A549 (cell line): Measurements from ENCODE around the gene CACTIN. TPM values are rescaled to one million over a fixed set of nuclear protein-coding genes. Genes with fewer than 3 reads are reported as not detected.

Experiments used
- ATAC-seq, 2 experiments: fragments of 200-7000 bp in 1 of 2; fragments of >200 bp in 1 of 2; cut with Nextera tagmentation in 1 of 2; cut with Tn5 transposase in 1 of 2; 3 replicates each; pipeline versions ENCODE4 v1.8.0 to v1.9.1; 2018 to 2020; ENCODE audit warnings: mild to moderate bottlenecking in 1 of 2, moderate library complexity in 1 of 2
- CTCF ChIA-PET: fragments of 300-600 bp; sonication (Branson Sonifier 250); formaldehyde crosslinking; extraction: SDS; loops from one replicate; lab custom pipeline; 2021; ENCODE audit warnings: antibody characterized with exemption, inconsistent platforms; lab: Yijun Ruan, JAX
- POLR2A ChIA-PET: fragments of 350-600 bp; formaldehyde crosslinking; extraction: SDS; loops from one replicate; lab custom pipeline; 2021; ENCODE audit warnings: antibody characterized with exemption, inconsistent platforms; lab: Yijun Ruan, JAX
- DNase-seq, 2 experiments: peaks; one replicate each; pipeline versions ENCODE4 v3.0.0 to v3.0.0-alpha.2; 2011 to 2016; ENCODE audit warnings: low read depth in 1 of 2, low spot score in 1 of 2
- FAIRE-seq: peaks from 2 replicates; lab custom pipeline; 2011; peaks lifted over from hg19 to GRCh38; lab: Jason Lieb, UNC
- H3K27ac ChIP-seq, 2 experiments: fragments of >200 bp; sonication (Bioruptor Twin); formaldehyde crosslinking; 3 replicates each; pipeline ENCODE4 v1.5.1; 2016 to 2017
- H3K4me1 ChIP-seq: fragments of >200 bp; sonication (Bioruptor Twin); formaldehyde crosslinking; 3 replicates; pipeline ENCODE4 v1.6.1; 2016
- H3K4me2 ChIP-seq: fragments of >200 bp; sonication (Bioruptor Twin); formaldehyde crosslinking; 3 replicates; pipeline ENCODE4 v1.6.1; 2016
- H3K4me3 ChIP-seq: fragments of >200 bp; sonication (Bioruptor Twin); formaldehyde crosslinking; 3 replicates; pipeline ENCODE4 v1.5.1; 2016
- H3K9me3 ChIP-seq: fragments of >200 bp; sonication (Bioruptor Twin); formaldehyde crosslinking; 3 replicates; pipeline ENCODE4 v1.6.1; 2016
- BHLHE40 ChIP-seq: IDR thresholded peaks from 2 replicates; pipeline ENCODE4 v1.6.1; 2012; ENCODE audit warnings: low read depth, low read length, inconsistent platforms
- E2F6 ChIP-seq: IDR thresholded peaks from 2 replicates; pipeline ENCODE4 v1.6.1; 2012; ENCODE audit warnings: low read depth, borderline replicate concordance
- ESRRA ChIP-seq: fragments of 150-350 bp; IDR thresholded peaks from 2 replicates; pipeline ENCODE4 v1.6.1; 2014; ENCODE audit warnings: mild to moderate bottlenecking, low read length, borderline replicate concordance
- FOSL2 ChIP-seq, 2 experiments: fragments of 450-650 bp in 1 of 2; fragments of >200 bp in 1 of 2; sonication (Bioruptor Twin) in 1 of 2; formaldehyde crosslinking; IDR thresholded peaks; 2 replicates each; pipeline versions ENCODE4 v1.5.0 to v1.6.1; 2016 to 2020; ENCODE audit warnings: mild to moderate bottlenecking in 1 of 2, moderate library complexity in 1 of 2
- JUNB ChIP-seq: fragments of >200 bp; sonication (Bioruptor Twin); formaldehyde crosslinking; IDR thresholded peaks from 2 replicates; pipeline ENCODE4 v1.6.1; 2016
- KDM5A ChIP-seq: fragments of 200-600 bp; sonication (generic); IDR thresholded peaks from 2 replicates; pipeline ENCODE4 v1.6.1; 2016; ENCODE audit warnings: antibody characterized with exemption, mild to moderate bottlenecking
- MAFK ChIP-seq: fragments of 450-650 bp; IDR thresholded peaks from 2 replicates; pipeline ENCODE4 v1.6.1; 2014; ENCODE audit not compliant: partially characterized antibody
- MAX ChIP-seq: IDR thresholded peaks from 2 replicates; pipeline ENCODE4 v1.6.1; 2012
- MYC ChIP-seq: IDR thresholded peaks from 2 replicates; pipeline ENCODE4 v1.6.1; 2012; ENCODE audit warnings: mild to moderate bottlenecking, inconsistent platforms, low read length, improper control_type of control experiment, borderline replicate concordance
- PHF8 ChIP-seq: fragments of 200-600 bp; sonication (generic); IDR thresholded peaks from 2 replicates; pipeline ENCODE4 v1.6.1; 2016; ENCODE audit warnings: low read depth, mild to moderate bottlenecking, antibody characterized with exemption, moderate library complexity, borderline replicate concordance
- POLR2A ChIP-seq: IDR thresholded peaks from 2 replicates; pipeline ENCODE4 v1.6.1; 2012; ENCODE audit warnings: mild to moderate bottlenecking, low read length
- POLR2AphosphoS2 ChIP-seq: conservative IDR thresholded peaks from 2 replicates; pipeline ENCODE4 v1.6.1; 2012; ENCODE audit warnings: low read length, improper control_type of control experiment, inconsistent platforms
- RARB ChIP-seq: fragments of 250-450 bp; sonication (Bioruptor Pico); IDR thresholded peaks from 2 replicates; pipeline ENCODE4 v1.8.0; 2021; ENCODE audit warnings: mild to moderate bottlenecking, moderate library complexity
- SMC3 ChIP-seq: fragments of >200 bp; sonication (Bioruptor Twin); formaldehyde crosslinking; IDR thresholded peaks from 3 replicates; pipeline ENCODE4 v1.6.1; 2018; ENCODE audit warnings: inconsistent platforms
- SREBF2 ChIP-seq: fragments of 450-650 bp; IDR thresholded peaks from 2 replicates; pipeline ENCODE4 v1.6.1; 2014; ENCODE audit warnings: mild to moderate bottlenecking, moderate library complexity
- ZC3H11A ChIP-seq: fragments of 450-650 bp; IDR thresholded peaks from 2 replicates; pipeline ENCODE4 v1.6.1; 2014; ENCODE audit warnings: antibody characterized with exemption, mild to moderate bottlenecking
- ZNF302 ChIP-seq: fragments of 250-450 bp; sonication (Bioruptor Pico); IDR thresholded peaks from 2 replicates; pipeline ENCODE4 v1.9.0; 2021; ENCODE audit warnings: inconsistent platforms, mild to moderate bottlenecking, moderate library complexity
- ZSCAN20 ChIP-seq: fragments of 250-450 bp; sonication (Bioruptor Pico); IDR thresholded peaks from 2 replicates; pipeline ENCODE4 v1.8.0; 2022; ENCODE audit warnings: mild to moderate bottlenecking, moderate library complexity
- WGBS: methylation state at CpG from one replicate; pipeline ENCODE4 v1.1.6; 2017; ENCODE audit errors: missing lambda C conversion rate; 5-methylcytosine and 5-hydroxymethylcytosine counted together
- polyA plus RNA-seq, 4 experiments: library from polyadenylated mRNA; depleted of rRNA in 3 of 4; stranded (reverse); fragments of >200 nt; fragmentation: RNase III in 1 of 4; extraction: RNeasy Plus Mini Kit Qiagen cat#74134 plus additional on column Dnase treatment in 1 of 4; gene quantifications; 2 replicates in 3 of 4; 3 replicates in 1 of 4; pipeline ENCODE4 v1.2.3, GENCODE V29; 2011 to 2017
- TF ChIP-seq, protein P1 (sequence below): fragments of >200 bp; sonication (Bioruptor Twin); formaldehyde crosslinking; IDR thresholded peaks from 3 replicates; pipeline ENCODE4 v1.6.1; 2016
- TF ChIP-seq, protein P2 (sequence below): fragments of 200-600 bp; sonication (generic); IDR thresholded peaks from 2 replicates; pipeline ENCODE4 v1.6.1; 2016; ENCODE audit warnings: antibody characterized with exemption, mild to moderate bottlenecking, moderate library complexity

The CACTIN gene
- polyA plus RNA-seq, 2 of the 4 experiments (the other 2 are of a cell fraction), result 8.3 to 14.9 TPM

- Histone ChIP-seq H3K4me1 (peaks cover 19% of the 10 kb centered on the region), H3K27ac (no peak overlapping the region), H3K4me3 (no peak overlapping the region), H3K4me2 (no peak overlapping the region), H3K9me3 (no peaks in the 10 kb centered on the region)
- 85% methylated on average over 3 of the region's 3 CpGs for WGBS
- ChIA-PET CTCF (interaction anchor here (1.3 kb wide), 1 partner anchor 20 kb away, joined by 3 read pairs; the partner anchor contains the start of gene GIPC3), POLR2A (no interaction called here)
- FAIRE-seq (no peak), ATAC-seq (no peak), DNase-seq (no peak)
- TF ChIP-seq FOSL2 (IDR thresholded peaks at IDR 0.05) (no peak), FOSL2 (CRISPR knock-in tag; IDR thresholded peaks at IDR 0.05) (no peak), KDM5A (no peak), ZNF302 (CRISPR knock-in tag) (no peak), E2F6 (no peak), POLR2A (no peak)
Observed at GRCh38 chr19:3605361-3605760, 21.2 kb downstream of the CACTIN start.

DNA sequence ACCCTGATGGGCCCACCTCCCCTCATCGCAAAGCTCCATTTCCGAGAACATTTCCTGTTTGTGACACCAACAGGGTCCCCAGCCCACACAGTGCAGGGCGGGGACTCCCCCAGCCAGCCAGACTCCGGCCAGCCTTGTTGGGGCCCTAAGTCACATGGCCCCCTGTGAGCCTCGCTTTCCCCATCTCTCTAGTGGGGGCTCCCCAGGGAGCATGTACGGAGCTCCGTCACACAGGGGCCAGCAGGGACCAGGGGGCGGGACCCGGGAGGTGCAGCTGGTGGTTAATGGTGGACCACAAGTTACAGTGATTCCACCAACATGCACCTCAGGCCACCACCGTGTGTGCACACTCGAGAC is 21.6 kb downstream of the CACTIN start:
- ATAC-seq, result no peak
- ChIA-PET CTCF (interaction anchor here (1.3 to 1.7 kb wide), 2 partner anchors 14 to 19 kb away, joined by 3 to 4 read pairs; partner anchors contain the start of gene GIPC3), POLR2A (no interaction called here)
- H3K9me3 ChIP-seq, result no peaks in the 10 kb centered on the region
- 88% methylated on average over 2 of the region's 11 CpGs for WGBS
- no peak overlapping the region for H3K4me2 ChIP-seq
- peaks cover 19% of the 10 kb centered on the region for H3K4me1 ChIP-seq
- no peak overlapping the region for H3K27ac ChIP-seq
- TF ChIP-seq BHLHE40 (no peak), JUNB (no peak), ESRRA (no peak), MAFK (no peak), POLR2AphosphoS2 (no peak), SMC3 (no peak), SREBF2 (no peak)
- no peak for FAIRE-seq
- H3K4me3 ChIP-seq, result no peak overlapping the region
- no peak for DNase-seq

DNA sequence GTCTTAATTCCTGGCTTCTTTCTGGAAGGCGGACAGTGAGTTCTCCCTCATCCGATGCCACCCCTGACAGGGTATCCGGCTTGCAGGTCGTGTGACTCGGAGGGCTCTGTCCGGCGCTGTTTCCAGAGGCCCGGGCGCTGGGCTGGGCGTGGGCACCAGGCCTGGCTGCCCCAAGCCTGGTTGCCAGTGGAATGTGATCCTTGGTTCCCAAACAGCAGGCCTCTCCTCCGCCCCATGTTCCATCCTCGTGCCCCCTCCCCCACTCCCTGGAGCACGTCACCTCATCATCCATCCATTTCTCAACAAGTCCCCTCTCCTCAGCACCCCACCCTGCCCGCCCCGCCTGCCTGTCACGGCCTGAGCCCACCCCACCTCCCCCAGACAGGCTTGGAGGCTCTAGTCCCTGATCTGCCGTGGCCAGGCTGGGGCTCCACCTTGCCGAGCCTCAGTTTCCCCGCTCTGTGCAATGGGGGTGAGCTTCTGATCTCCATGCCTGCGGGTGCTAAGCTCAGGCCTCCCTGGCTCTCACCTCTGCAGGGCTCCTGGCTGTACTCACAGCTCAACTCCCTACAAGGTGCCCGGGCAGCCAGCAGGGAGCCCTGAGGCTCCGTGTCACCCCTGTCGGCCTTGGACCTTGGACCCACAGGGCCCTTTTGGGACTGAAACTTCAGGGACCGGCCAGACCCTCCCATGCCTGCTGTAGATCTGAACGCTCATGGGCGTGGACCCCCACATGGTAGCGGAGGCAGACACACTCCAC is 22.2 kb downstream of the CACTIN start:
- FAIRE-seq, result no peak
- no peak for DNase-seq
- ChIA-PET CTCF (interaction anchor here (1.3 to 1.7 kb wide), 2 partner anchors 13 to 19 kb away, joined by 3 to 4 read pairs; partner anchors contain the start of gene GIPC3), POLR2A (no interaction called here)
- Histone ChIP-seq H3K4me3 (no peak overlapping the region), H3K27ac (no peak overlapping the region), H3K4me2 (no peak overlapping the region), H3K4me1 (peaks cover 19% of the 10 kb centered on the region), H3K9me3 (no peaks in the 10 kb centered on the region)
- TF ChIP-seq ZC3H11A (no peak), ZSCAN20 (CRISPR knock-in tag) (no peak), RARB (CRISPR knock-in tag) (no peak), MAX (no peak), MYC (no peak), BHLHE40 (no peak), PHF8 (no peak)
- TF ChIP-seq, protein P1, sequence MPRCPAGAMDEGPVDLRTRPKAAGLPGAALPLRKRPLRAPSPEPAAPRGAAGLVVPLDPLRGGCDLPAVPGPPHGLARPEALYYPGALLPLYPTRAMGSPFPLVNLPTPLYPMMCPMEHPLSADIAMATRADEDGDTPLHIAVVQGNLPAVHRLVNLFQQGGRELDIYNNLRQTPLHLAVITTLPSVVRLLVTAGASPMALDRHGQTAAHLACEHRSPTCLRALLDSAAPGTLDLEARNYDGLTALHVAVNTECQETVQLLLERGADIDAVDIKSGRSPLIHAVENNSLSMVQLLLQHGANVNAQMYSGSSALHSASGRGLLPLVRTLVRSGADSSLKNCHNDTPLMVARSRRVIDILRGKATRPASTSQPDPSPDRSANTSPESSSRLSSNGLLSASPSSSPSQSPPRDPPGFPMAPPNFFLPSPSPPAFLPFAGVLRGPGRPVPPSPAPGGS, result no peak
- TF ChIP-seq, protein P2, sequence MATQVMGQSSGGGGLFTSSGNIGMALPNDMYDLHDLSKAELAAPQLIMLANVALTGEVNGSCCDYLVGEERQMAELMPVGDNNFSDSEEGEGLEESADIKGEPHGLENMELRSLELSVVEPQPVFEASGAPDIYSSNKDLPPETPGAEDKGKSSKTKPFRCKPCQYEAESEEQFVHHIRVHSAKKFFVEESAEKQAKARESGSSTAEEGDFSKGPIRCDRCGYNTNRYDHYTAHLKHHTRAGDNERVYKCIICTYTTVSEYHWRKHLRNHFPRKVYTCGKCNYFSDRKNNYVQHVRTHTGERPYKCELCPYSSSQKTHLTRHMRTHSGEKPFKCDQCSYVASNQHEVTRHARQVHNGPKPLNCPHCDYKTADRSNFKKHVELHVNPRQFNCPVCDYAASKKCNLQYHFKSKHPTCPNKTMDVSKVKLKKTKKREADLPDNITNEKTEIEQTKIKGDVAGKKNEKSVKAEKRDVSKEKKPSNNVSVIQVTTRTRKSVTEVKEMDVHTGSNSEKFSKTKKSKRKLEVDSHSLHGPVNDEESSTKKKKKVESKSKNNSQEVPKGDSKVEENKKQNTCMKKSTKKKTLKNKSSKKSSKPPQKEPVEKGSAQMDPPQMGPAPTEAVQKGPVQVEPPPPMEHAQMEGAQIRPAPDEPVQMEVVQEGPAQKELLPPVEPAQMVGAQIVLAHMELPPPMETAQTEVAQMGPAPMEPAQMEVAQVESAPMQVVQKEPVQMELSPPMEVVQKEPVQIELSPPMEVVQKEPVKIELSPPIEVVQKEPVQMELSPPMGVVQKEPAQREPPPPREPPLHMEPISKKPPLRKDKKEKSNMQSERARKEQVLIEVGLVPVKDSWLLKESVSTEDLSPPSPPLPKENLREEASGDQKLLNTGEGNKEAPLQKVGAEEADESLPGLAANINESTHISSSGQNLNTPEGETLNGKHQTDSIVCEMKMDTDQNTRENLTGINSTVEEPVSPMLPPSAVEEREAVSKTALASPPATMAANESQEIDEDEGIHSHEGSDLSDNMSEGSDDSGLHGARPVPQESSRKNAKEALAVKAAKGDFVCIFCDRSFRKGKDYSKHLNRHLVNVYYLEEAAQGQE, result no peak
- WGBS, result 94% methylated on average over 10 of the region's 27 CpGs
- ATAC-seq, result no peak
